Left cardiac atrium (tissue), 4 donors: Measurements from ENCODE around the gene IBA57. TPM values are rescaled to one million over a fixed set of nuclear protein-coding genes. Genes with fewer than 3 reads are reported as not detected.

Experiments used
- ATAC-seq, 2 donors: fragments of 200-7000 bp; cut with Tn5 transposase; one replicate each; pipeline ENCODE4 v1.9.1; 2020; ENCODE audit warnings: mild to moderate bottlenecking in 2 of 2, moderate library complexity in 2 of 2
- DNase-seq: peaks from one replicate; pipeline ENCODE4 v3.0.0-alpha.2; 2020
- intact Hi-C, 2 donors: fragments of 100-400 bp; cut with DNase I; formaldehyde crosslinking; loops; one replicate each; pipeline versions ENCODE4 v1.14.1 to v1.15.1; 2022 to 2023
- total RNA-seq, 2 donors: library from RNA; stranded (reverse); fragmentation: NEBNext Ultra II Directional; extraction: Animal tissue kit (Norgen Biotek cat#: 25700); gene quantifications; one replicate each; pipeline ENCODE4 v1.2.1, GENCODE V29; 2021
- donor health status: DM: no; HTN: yes; CAD: no.
- donor health status: DM: no; HTN: yes; CAD: no; lungs with severe emphysema.
- donor health status: DM: yes; HTN: yes; CAD: no.
- donor health status: Dilated cardiomyopathy.

The IBA57 gene
- total RNA-seq, 2 donors from 2014 or later, result 10.4 to 10.5 TPM

- DNase-seq (no peak), ATAC-seq (peak; percentile 4 to 16)
- intact Hi-C loops, result loop anchor here in 1 of 2 donors (5.0 kb wide), 1 partner anchor 39 kb away; the partner anchor contains the start of gene IBA57
Measured at GRCh38 chr1:228206582-228207351, 41.2 kb downstream of the IBA57 start.

GRCh38 chr1:228207381-228207810 is 41.8 kb downstream of the IBA57 start:
- intact Hi-C loops, result loop anchor here in 1 of 2 donors (5.0 kb wide), 1 partner anchor 40 kb away; the partner anchor contains the start of gene IBA57
- no peak for ATAC-seq
- no peak for DNase-seq

DNA sequence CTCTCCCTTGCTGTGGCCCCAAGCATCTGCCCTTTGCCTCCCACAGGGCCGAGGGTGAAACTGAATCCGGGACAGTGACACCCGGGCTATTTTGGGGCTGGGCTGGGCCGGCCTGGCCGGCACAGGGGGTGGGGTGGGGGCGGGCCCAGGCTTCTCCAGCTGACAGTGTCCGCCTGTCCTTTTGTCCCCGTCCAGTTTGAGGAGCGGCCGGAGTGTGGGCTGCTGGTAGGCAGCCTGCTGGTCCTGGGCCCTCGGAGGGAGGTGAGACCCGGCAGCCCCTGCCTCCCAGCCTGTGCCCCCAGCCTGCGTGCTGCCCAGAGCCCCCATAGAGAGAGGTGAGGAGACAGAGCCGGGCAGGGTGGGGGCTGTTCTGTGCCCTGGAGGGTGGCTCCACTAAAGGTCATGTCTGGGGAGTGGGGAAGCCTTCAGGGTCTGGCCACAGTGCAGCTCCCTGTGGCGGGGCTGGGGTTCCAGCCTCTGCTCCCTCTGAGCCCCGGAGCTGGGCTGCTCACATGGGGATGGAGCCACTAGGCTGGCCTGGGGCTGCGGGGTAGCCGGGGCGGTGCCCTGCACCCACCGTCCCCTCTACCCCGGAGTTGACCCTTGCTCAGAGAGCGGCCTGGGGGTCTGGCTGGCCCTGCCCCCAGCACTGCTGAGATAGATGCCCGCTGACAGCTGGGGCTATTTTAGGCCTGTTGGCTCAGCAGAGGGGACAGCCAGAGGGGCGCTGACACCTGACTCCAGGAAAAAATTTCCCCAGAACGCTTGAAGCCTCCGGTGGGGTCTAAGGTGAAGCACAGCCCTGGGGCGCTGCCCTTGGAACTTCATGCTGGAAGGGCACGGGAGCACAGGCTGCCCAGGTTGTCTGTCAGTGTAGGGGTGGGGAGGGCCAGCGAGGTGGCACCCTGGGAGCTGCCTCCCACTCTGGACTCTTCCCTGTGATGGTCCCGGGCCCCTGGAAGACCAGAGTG is 42.5 kb downstream of the IBA57 start, which contains the start of gene OBSCN:
Gene OBSCN (plus strand): TSS at position 194 of the 971 bp plus-strand sequence. CDS start 3,740 bp downstream, outside the sequence.
- ATAC-seq (peak; percentile 63 to 70), DNase-seq (peak; percentile 65)
- intact Hi-C loops, result loop anchor here in 1 of 2 donors (5.0 kb wide), 1 partner anchor 41 kb away; the partner anchor contains the start of gene IBA57

GRCh38 chr1:228208831-228209551 is 43.4 kb downstream of the IBA57 start:
- ATAC-seq, result no peak
- intact Hi-C loops, result loop anchor here in 1 of 2 donors (5.0 kb wide), 1 partner anchor 42 kb away; the partner anchor contains the start of gene IBA57
- no peak for DNase-seq

GRCh38 chr1:228209657-228210056 is 44.1 kb downstream of the IBA57 start:
- DNase-seq (no peak), ATAC-seq (no peak)
- intact Hi-C loops, result loop anchor here in 1 of 2 donors (5.0 kb wide), 1 partner anchor 42 kb away; the partner anchor contains the start of gene IBA57

DNA sequence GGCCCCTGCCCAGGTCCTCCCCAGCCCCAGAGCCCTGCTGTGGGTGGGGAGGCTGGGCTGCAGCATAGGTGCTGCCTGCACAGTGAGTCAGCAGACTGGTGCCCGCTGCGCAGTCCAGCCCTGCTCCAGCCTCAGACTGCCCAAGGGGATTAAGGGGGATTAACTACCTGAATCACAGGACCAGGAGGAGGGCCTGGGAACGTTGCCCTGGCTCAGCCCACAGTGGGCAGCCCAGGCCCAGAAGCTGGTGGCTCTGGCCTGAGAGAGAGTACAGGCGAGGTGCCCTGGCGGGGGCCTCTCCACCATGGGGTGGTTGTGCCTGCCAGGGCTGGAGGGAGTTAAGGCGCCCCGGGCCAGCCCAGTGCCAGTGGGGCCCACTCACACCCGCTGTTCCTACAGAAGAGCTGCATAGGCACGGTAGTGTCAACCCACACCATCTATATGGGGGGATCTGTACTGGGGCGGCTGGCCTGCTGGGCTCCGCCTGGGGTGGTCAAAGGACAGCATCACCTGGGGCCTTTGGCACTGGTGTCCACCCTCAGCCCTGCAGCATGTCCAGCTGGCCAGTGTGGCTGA is 44.6 kb downstream of the IBA57 start:
- DNase-seq (peak; percentile 53), ATAC-seq (peak; percentile 33 to 47)
- intact Hi-C loops, result no loop called here

- DNase-seq, result no peak
- ATAC-seq, result no peak
Measured at GRCh38 chr1:228210712-228211530, 45.3 kb downstream of the IBA57 start.

DNA sequence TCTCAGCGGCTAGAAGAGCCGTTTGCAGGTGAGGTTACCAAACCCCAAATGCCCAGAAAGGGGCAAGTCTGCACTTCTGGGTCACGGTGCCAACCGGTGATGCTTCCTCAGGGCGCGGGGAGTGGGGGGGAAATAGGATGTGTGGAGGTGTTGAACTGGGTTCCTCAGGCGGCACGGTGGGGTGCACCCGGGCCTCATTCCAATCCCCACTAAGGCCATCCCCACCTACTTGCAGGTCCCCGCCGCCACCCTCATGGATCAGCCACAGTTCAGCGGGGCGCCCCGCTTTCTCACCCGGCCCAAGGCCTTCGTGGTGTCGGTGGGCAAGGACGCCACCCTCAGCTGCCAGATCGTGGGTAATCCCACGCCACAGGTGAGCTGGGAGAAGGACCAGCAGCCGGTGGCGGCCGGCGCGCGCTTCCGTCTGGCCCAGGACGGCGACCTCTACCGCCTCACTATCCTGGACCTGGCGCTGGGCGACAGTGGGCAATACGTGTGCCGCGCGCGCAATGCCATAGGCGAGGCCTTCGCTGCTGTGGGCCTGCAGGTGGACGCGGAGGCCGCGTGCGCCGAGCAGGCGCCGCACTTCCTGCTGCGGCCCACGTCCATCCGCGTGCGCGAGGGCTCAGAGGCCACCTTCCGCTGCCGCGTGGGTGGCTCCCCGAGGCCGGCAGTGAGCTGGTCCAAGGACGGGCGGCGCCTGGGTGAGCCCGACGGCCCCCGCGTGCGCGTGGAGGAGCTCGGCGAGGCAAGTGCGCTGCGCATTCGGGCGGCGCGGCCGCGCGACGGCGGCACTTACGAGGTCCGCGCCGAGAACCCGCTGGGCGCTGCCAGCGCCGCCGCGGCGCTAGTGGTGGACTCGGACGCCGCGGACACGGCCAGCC is 46.2 kb downstream of the IBA57 start:
- no peak for ATAC-seq
- intact Hi-C loops, result no loop called here
- no peak for DNase-seq

More at GRCh38 chr1:228210712-228211530, 45.3 kb downstream of the IBA57 start:
- intact Hi-C loops, result no loop called here

DNA sequence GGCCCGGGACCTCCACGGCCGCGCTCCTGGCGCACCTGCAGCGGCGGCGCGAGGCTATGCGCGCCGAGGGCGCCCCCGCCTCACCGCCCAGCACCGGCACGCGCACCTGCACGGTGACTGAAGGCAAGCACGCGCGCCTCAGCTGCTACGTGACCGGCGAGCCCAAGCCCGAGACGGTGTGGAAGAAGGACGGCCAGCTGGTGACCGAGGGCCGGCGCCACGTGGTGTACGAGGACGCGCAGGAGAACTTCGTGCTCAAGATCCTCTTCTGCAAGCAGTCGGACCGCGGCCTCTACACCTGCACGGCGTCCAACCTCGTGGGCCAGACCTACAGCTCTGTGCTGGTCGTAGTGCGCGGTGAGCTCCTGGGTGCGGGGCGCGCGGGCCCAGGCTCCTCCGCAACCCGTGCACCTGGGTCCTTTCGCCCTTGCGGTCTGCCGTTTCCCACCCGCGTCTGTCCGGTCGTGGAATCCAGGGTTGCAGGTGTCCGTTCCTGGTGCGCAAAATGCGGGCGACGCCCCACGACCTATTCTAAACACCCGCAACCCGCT is 46.9 kb downstream of the IBA57 start:
- DNase-seq (no peak), ATAC-seq (no peak)
- intact Hi-C loops, result no loop called here

DNA sequence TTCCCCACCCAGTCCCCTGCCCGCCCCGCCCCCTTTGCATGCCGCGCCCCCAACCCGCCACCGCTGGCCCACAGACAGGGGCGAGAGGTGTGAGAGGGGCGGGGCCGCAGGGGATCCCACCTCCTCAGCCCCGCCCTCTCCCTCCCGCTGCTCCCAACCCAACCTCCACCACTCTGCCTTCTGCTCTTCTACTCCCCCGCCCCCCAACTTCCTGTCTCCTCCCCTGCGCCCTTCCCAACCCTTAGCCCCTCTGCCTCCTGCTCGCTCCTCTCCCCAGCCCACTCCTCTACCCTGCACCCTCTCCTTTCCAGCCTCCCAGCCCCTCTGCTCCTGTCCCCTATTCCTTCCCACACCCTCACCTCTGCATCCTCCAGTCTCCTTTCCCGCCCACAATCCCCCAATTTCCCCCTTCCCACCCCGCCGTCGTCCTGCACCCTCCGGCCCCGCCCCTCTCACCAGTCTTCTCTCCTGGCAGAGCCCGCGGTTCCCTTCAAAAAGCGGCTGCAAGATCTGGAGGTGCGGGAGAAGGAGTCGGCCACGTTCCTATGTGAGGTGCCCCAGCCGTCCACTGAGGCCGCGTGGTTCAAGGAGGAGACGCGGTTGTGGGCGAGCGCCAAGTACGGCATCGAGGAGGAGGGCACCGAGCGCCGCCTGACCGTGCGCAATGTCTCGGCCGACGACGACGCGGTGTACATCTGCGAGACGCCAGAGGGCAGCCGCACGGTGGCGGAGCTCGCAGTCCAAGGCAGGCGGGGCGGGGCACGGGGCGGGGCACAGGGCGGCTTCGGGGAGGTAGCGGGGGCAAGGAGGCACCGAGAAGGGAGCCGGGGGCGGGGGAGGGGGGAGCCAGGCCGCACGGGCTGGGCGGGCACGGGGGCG is 47.6 kb downstream of the IBA57 start:
- peak; percentile 88 for DNase-seq
- ATAC-seq, result peak; percentile 76 to 81
- intact Hi-C loops, result no loop called here

DNA sequence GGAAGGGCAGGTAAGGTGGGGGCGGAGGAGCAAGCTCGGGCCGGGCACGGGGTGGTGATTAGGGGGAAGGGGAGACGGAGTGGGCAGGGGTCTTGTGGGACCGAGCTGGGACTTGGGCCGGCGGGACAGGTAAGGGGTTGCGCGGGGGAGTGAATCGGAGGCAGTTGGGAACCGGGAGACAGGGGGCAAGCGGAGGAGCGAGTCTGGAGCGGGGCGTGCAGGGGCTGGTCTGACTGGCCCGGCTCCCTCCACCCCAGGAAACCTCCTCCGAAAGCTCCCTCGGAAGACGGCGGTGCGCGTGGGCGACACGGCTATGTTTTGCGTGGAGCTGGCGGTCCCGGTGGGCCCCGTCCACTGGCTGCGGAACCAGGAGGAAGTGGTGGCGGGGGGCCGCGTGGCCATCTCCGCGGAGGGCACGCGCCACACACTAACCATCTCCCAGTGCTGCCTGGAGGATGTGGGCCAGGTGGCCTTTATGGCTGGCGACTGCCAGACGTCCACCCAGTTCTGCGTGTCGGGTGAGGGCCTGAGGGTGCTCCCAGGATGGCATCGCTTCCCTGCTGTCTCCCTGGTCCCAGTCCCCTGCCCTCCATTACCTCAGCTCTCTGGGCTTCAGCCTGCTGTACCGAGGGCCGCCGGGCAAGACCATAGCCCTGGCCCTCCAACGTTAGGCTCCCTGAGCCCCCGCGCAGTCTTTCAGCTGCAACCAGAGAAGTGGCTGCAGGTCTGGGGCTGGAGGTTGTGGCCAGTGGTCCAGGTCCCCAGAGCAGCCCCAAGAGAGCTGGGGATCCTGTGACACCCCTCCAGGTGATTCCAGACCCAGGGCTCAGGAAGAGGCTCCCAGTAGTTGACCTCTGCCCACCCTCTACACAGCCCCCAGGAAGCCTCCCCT is 48.6 kb downstream of the IBA57 start:
- intact Hi-C loops, result no loop called here
- ATAC-seq, result no peak
- DNase-seq, result no peak

GRCh38 chr1:228214921-228215662 is 49.5 kb downstream of the IBA57 start:
- DNase-seq, result no peak
- intact Hi-C loops, result no loop called here

GRCh38 chr1:228215663-228216116 is 50.1 kb downstream of the IBA57 start:
- ATAC-seq (no peak), DNase-seq (no peak)
- intact Hi-C loops, result no loop called here

More at GRCh38 chr1:228214921-228215662, 49.5 kb downstream of the IBA57 start:
- ATAC-seq, result no peak
